Measurements from ENCODE around the gene HOXC10. TPM values are rescaled to one million over a fixed set of nuclear protein-coding genes. Genes with fewer than 3 reads are reported as not detected.

Gene HOXC10
- total and polyA plus RNA-seq, 10 of the 15 experiments (the other 5 are each of a cell fraction or from before 2014, with no cell fraction given): 0.59 TPM; not detected in 9

DNA sequence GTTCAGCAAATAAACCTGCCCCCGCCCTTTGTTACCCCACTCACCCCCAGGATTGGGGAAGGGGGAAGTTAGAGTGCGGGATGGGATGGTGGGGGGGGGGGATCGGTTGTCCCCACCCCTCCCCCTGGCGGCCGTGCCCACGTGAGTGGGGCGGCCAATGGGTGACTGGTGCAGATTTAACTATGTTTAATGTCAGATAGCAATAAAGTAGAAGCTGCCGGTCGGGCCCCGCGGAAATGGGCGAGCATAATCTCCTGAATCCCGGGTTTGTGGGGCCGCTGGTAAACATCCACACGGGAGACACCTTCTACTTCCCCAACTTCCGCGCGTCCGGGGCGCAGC lies 30.3 kb upstream of the HOXC10 start, which contains the start of gene HOXC12:
Gene HOXC12, plus strand, starts transcription at position 210 of the 342 bp plus-strand sequence. Its CDS starts 27 bp downstream, at position 237.
- intact Hi-C loops (cut with micrococcal nuclease; ENCODE audit: unreplicated experiment) (no loop called here), in situ Hi-C loops (cut with MboI) (no loop called here)
- ChIA-PET CTCF (no interaction called here), POLR2A (interaction anchor here (1.0 kb wide), 1 partner anchor 10 kb away, joined by 3 read pairs; no protein-coding TSS in a partner anchor), SMC1A (ENCODE audit: uncharacterized antibody, unreplicated experiment) (no interaction called here), RAD21 (ENCODE audit: unreplicated experiment) (no interaction called here)
- Histone ChIP-seq H3K4me1 (ENCODE audit: control insufficient read depth, insufficient read depth, low read length) (no peaks in the 10 kb centered on the region), H3K4me3 (no peak within 1 kb of the TSS), H3K9ac (ENCODE audit: control insufficient read depth, insufficient read depth, low read length) (no peak within 1 kb of the TSS), H3K4me2 (ENCODE audit: control insufficient read depth, insufficient read depth) (no peak within 1 kb of the TSS), H2AFZ (ENCODE audit: control insufficient read depth, low read depth, low read length) (no peak within 1 kb of the TSS), H3K36me3 (ENCODE audit: control insufficient read depth in 2 of 2, insufficient read depth in 2 of 2, low read length in 1 of 2) (no peaks in the 10 kb centered on the region), H3K79me2 (ENCODE audit: control insufficient read depth, insufficient read depth, low read length) (no peaks in the 10 kb centered on the region), H4K20me1 (ENCODE audit: control insufficient read depth, insufficient read depth) (no peaks in the 10 kb centered on the region), H3K27me3 (replicated peaks in 1 of 2; ENCODE audit: control insufficient read depth in 2 of 2, insufficient read depth in 2 of 2, low read length in 1 of 2) (peaks cover 41 to 63% of the 10 kb centered on the region in 2 experiments), H3K9me3 (replicated peaks; ENCODE audit: control insufficient read depth, insufficient read depth, low read length) (no peaks in the 10 kb centered on the region), H3K27ac (ENCODE audit: control insufficient read depth, insufficient read depth) (no peak within 1 kb of the TSS)
- no peak for ATAC-seq
- DNase-seq (ENCODE audit: low read depth, low spot score): no peak
- no TSS peak for BruUV-seq (replicated peaks)
- WGBS (ENCODE audit: insufficient coverage, insufficient replicate concordance, low lambda C conversion rate, missing lambda C conversion rate): 27% methylated on average over 20 of the region's 20 CpGs
- no peak for FAIRE-seq
- TF ChIP-seq SPI1 (IDR thresholded peaks at IDR 0.05; ENCODE audit: borderline replicate concordance, insufficient read depth, low read depth, low read length): no peak
- no peak for TF ChIP-seq JUND (IDR thresholded peaks at IDR 0.05; ENCODE audit: low read depth, low read length)
- no peak for TF ChIP-seq IKZF1 (conservative IDR thresholded peaks at IDR 0.05)
- TF ChIP-seq, protein P1, sequence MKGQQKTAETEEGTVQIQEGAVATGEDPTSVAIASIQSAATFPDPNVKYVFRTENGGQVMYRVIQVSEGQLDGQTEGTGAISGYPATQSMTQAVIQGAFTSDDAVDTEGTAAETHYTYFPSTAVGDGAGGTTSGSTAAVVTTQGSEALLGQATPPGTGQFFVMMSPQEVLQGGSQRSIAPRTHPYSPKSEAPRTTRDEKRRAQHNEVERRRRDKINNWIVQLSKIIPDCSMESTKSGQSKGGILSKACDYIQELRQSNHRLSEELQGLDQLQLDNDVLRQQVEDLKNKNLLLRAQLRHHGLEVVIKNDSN (IDR thresholded peaks at IDR 0.05; ENCODE audit: borderline replicate concordance, extremely low read length, insufficient read depth, low read depth, low read length): peak; percentile 11
- TF ChIP-seq, protein P2, sequence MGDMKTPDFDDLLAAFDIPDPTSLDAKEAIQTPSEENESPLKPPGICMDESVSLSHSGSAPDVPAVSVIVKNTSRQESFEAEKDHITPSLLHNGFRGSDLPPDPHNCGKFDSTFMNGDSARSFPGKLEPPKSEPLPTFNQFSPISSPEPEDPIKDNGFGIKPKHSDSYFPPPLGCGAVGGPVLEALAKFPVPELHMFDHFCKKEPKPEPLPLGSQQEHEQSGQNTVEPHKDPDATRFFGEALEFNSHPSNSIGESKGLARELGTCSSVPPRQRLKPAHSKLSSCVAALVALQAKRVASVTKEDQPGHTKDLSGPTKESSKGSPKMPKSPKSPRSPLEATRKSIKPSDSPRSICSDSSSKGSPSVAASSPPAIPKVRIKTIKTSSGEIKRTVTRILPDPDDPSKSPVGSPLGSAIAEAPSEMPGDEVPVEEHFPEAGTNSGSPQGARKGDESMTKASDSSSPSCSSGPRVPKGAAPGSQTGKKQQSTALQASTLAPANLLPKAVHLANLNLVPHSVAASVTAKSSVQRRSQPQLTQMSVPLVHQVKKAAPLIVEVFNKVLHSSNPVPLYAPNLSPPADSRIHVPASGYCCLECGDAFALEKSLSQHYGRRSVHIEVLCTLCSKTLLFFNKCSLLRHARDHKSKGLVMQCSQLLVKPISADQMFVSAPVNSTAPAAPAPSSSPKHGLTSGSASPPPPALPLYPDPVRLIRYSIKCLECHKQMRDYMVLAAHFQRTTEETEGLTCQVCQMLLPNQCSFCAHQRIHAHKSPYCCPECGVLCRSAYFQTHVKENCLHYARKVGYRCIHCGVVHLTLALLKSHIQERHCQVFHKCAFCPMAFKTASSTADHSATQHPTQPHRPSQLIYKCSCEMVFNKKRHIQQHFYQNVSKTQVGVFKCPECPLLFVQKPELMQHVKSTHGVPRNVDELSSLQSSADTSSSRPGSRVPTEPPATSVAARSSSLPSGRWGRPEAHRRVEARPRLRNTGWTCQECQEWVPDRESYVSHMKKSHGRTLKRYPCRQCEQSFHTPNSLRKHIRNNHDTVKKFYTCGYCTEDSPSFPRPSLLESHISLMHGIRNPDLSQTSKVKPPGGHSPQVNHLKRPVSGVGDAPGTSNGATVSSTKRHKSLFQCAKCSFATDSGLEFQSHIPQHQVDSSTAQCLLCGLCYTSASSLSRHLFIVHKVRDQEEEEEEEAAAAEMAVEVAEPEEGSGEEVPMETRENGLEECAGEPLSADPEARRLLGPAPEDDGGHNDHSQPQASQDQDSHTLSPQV (IDR thresholded peaks at IDR 0.05): no peak
- TF ChIP-seq TAF1 (IDR thresholded peaks at IDR 0.05; ENCODE audit: borderline replicate concordance, low read depth, low read length): no peak
- TF ChIP-seq ZNF384 (IDR thresholded peaks at IDR 0.05; ENCODE audit: borderline replicate concordance, low read depth, low read length): no peak
- no peak for TF ChIP-seq NFIC (IDR thresholded peaks at IDR 0.05; ENCODE audit: low read depth, low read length)
- TF ChIP-seq, protein P3, sequence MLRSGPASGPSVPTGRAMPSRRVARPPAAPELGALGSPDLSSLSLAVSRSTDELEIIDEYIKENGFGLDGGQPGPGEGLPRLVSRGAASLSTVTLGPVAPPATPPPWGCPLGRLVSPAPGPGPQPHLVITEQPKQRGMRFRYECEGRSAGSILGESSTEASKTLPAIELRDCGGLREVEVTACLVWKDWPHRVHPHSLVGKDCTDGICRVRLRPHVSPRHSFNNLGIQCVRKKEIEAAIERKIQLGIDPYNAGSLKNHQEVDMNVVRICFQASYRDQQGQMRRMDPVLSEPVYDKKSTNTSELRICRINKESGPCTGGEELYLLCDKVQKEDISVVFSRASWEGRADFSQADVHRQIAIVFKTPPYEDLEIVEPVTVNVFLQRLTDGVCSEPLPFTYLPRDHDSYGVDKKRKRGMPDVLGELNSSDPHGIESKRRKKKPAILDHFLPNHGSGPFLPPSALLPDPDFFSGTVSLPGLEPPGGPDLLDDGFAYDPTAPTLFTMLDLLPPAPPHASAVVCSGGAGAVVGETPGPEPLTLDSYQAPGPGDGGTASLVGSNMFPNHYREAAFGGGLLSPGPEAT (IDR thresholded peaks at IDR 0.05; ENCODE audit: low read depth): no peak
- TF ChIP-seq SUZ12 (IDR thresholded peaks at IDR 0.05; ENCODE audit: unreplicated experiment): peak; percentile 19
- no peak for TF ChIP-seq NR2C1 (IDR thresholded peaks at IDR 0.05)
- TF ChIP-seq KAT2A (conservative IDR thresholded peaks at IDR 0.05; ENCODE audit: control insufficient read depth, low read depth, low read length): no peak
- TF ChIP-seq SMAD5 (IDR thresholded peaks at IDR 0.05; ENCODE audit: low read depth): no peak
- TF ChIP-seq, protein P4, sequence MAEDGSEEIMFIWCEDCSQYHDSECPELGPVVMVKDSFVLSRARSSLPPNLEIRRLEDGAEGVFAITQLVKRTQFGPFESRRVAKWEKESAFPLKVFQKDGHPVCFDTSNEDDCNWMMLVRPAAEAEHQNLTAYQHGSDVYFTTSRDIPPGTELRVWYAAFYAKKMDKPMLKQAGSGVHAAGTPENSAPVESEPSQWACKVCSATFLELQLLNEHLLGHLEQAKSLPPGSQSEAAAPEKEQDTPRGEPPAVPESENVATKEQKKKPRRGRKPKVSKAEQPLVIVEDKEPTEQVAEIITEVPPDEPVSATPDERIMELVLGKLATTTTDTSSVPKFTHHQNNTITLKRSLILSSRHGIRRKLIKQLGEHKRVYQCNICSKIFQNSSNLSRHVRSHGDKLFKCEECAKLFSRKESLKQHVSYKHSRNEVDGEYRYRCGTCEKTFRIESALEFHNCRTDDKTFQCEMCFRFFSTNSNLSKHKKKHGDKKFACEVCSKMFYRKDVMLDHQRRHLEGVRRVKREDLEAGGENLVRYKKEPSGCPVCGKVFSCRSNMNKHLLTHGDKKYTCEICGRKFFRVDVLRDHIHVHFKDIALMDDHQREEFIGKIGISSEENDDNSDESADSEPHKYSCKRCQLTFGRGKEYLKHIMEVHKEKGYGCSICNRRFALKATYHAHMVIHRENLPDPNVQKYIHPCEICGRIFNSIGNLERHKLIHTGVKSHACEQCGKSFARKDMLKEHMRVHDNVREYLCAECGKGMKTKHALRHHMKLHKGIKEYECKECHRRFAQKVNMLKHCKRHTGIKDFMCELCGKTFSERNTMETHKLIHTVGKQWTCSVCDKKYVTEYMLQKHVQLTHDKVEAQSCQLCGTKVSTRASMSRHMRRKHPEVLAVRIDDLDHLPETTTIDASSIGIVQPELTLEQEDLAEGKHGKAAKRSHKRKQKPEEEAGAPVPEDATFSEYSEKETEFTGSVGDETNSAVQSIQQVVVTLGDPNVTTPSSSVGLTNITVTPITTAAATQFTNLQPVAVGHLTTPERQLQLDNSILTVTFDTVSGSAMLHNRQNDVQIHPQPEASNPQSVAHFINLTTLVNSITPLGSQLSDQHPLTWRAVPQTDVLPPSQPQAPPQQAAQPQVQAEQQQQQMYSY (CRISPR knock-in tag; IDR thresholded peaks at IDR 0.05): no peak
- no peak for TF ChIP-seq ZZZ3 (IDR thresholded peaks at IDR 0.05; ENCODE audit: control insufficient read depth, insufficient read length, low read depth)
